Measurements from ENCODE around the gene DBH. TPM values are rescaled to one million over a fixed set of nuclear protein-coding genes. Genes with fewer than 3 reads are reported as not detected.

Gene DBH
- total RNA-seq, 1 donor from 2014 or later: not detected

- Histone ChIP-seq H3K27ac (ENCODE audit: low read depth, low read length) (no peak overlapping the region), H3K4me3 (ENCODE audit: low read length in 3 of 3) (no peak overlapping the region), H3K9ac (ENCODE audit: low read depth in 1 of 3, low read length in 3 of 3) (peak overlapping the region in 1 of 3 donors; percentile 16), H3K27me3 (ENCODE audit: control insufficient read depth in 3 of 3, insufficient read depth in 3 of 3, low read length in 3 of 3) (peaks cover 26 to 40% (median 32%) of the 10 kb centered on the region in 3 donors), H3K9me3 (ENCODE audit: control insufficient read depth in 3 of 3, low read length in 3 of 3) (no peaks in the 10 kb centered on the region), H3K36me3 (ENCODE audit: control insufficient read depth in 3 of 3, insufficient read depth in 3 of 3, low read length in 3 of 3) (no peaks in the 10 kb centered on the region), H3K4me1 (ENCODE audit: control insufficient read depth in 3 of 3, insufficient read depth in 3 of 3, low read length in 3 of 3) (peaks cover 4 to 34% (median 23%) of the 10 kb centered on the region in 3 donors)
These were observed 66.8 kb downstream of the DBH start for GRCh38 chr9:133702798-133703590.

GRCh38 chr9:133703591-133704399, 67.6 kb downstream of the DBH start:
- Histone ChIP-seq H3K4me1 (ENCODE audit: control insufficient read depth in 3 of 3, insufficient read depth in 3 of 3, low read length in 3 of 3) (peaks cover 4 to 37% (median 26%) of the 10 kb centered on the region in 3 donors), H3K27me3 (ENCODE audit: control insufficient read depth in 3 of 3, insufficient read depth in 3 of 3, low read length in 3 of 3) (peaks cover 26 to 40% (median 32%) of the 10 kb centered on the region in 3 donors)

GRCh38 chr9:133704711-133705181, 68.6 kb downstream of the DBH start:
- peaks cover 26 to 40% (median 32%) of the 10 kb centered on the region in 3 donors for H3K27me3 ChIP-seq (ENCODE audit: control insufficient read depth in 3 of 3, insufficient read depth in 3 of 3, low read length in 3 of 3)
- H3K27ac ChIP-seq (ENCODE audit: low read depth, low read length): no peak overlapping the region
- no peaks in the 10 kb centered on the region for H3K9me3 ChIP-seq (ENCODE audit: control insufficient read depth in 3 of 3, low read length in 3 of 3)
- no peak overlapping the region for H3K9ac ChIP-seq (ENCODE audit: low read depth in 1 of 3, low read length in 3 of 3)
- H3K36me3 ChIP-seq (ENCODE audit: control insufficient read depth in 3 of 3, insufficient read depth in 3 of 3, low read length in 3 of 3): no peaks in the 10 kb centered on the region
- H3K4me1 ChIP-seq (ENCODE audit: control insufficient read depth in 3 of 3, insufficient read depth in 3 of 3, low read length in 3 of 3): peaks cover 4 to 37% (median 26%) of the 10 kb centered on the region in 3 donors
- H3K4me3 ChIP-seq (ENCODE audit: low read length in 3 of 3): no peak overlapping the region

More at GRCh38 chr9:133703591-133704399, 67.6 kb downstream of the DBH start:
- Histone ChIP-seq H3K4me3 (ENCODE audit: low read length in 3 of 3) (no peak overlapping the region), H3K9me3 (ENCODE audit: control insufficient read depth in 3 of 3, low read length in 3 of 3) (no peaks in the 10 kb centered on the region), H3K27ac (ENCODE audit: low read depth, low read length) (no peak overlapping the region), H3K36me3 (ENCODE audit: control insufficient read depth in 3 of 3, insufficient read depth in 3 of 3, low read length in 3 of 3) (no peaks in the 10 kb centered on the region), H3K9ac (ENCODE audit: low read depth in 1 of 3, low read length in 3 of 3) (no peak overlapping the region)

GRCh38 chr9:133705576-133705975, 69.4 kb downstream of the DBH start:
- H3K27me3 ChIP-seq (ENCODE audit: control insufficient read depth in 3 of 3, insufficient read depth in 3 of 3, low read length in 3 of 3): peaks cover 26 to 40% (median 28%) of the 10 kb centered on the region in 3 donors
- H3K4me3 ChIP-seq (ENCODE audit: low read length in 3 of 3): no peak overlapping the region
- H3K27ac ChIP-seq (ENCODE audit: low read depth, low read length): no peak overlapping the region
- no peak overlapping the region for H3K9ac ChIP-seq (ENCODE audit: low read depth in 1 of 3, low read length in 3 of 3)
- H3K9me3 ChIP-seq (ENCODE audit: control insufficient read depth in 3 of 3, low read length in 3 of 3): no peaks in the 10 kb centered on the region
- H3K4me1 ChIP-seq (ENCODE audit: control insufficient read depth in 3 of 3, insufficient read depth in 3 of 3, low read length in 3 of 3): peaks cover 4 to 37% (median 26%) of the 10 kb centered on the region in 3 donors
- H3K36me3 ChIP-seq (ENCODE audit: control insufficient read depth in 3 of 3, insufficient read depth in 3 of 3, low read length in 3 of 3): no peaks in the 10 kb centered on the region

GRCh38 chr9:133706307-133707050, 70.3 kb downstream of the DBH start:
- H3K4me3 ChIP-seq (ENCODE audit: low read length in 3 of 3): no peak overlapping the region
- peaks cover 18 to 35% (median 19%) of the 10 kb centered on the region in 3 donors for H3K27me3 ChIP-seq (ENCODE audit: control insufficient read depth in 3 of 3, insufficient read depth in 3 of 3, low read length in 3 of 3)
- H3K27ac ChIP-seq (ENCODE audit: low read depth, low read length): peak overlapping the region; percentile 40
- H3K4me1 ChIP-seq (ENCODE audit: control insufficient read depth in 3 of 3, insufficient read depth in 3 of 3, low read length in 3 of 3): peaks cover 4 to 32% (median 23%) of the 10 kb centered on the region in 3 donors
- H3K9ac ChIP-seq (ENCODE audit: low read depth in 1 of 3, low read length in 3 of 3): no peak overlapping the region
- no peaks in the 10 kb centered on the region for H3K36me3 ChIP-seq (ENCODE audit: control insufficient read depth in 3 of 3, insufficient read depth in 3 of 3, low read length in 3 of 3)
- H3K9me3 ChIP-seq (ENCODE audit: control insufficient read depth in 3 of 3, low read length in 3 of 3): no peaks in the 10 kb centered on the region

GRCh38 chr9:133707065-133707762, 71.1 kb downstream of the DBH start:
- no peaks in the 10 kb centered on the region for H3K9me3 ChIP-seq (ENCODE audit: control insufficient read depth in 3 of 3, low read length in 3 of 3)
- H3K4me1 ChIP-seq (ENCODE audit: control insufficient read depth in 3 of 3, insufficient read depth in 3 of 3, low read length in 3 of 3): peaks cover 4 to 32% (median 18%) of the 10 kb centered on the region in 3 donors
- no peaks in the 10 kb centered on the region for H3K36me3 ChIP-seq (ENCODE audit: control insufficient read depth in 3 of 3, insufficient read depth in 3 of 3, low read length in 3 of 3)
- H3K27me3 ChIP-seq (ENCODE audit: control insufficient read depth in 3 of 3, insufficient read depth in 3 of 3, low read length in 3 of 3): peaks cover 15 to 33% (median 19%) of the 10 kb centered on the region in 3 donors
- peak overlapping the region; percentile 40 for H3K27ac ChIP-seq (ENCODE audit: low read depth, low read length)
- no peak overlapping the region for H3K4me3 ChIP-seq (ENCODE audit: low read length in 3 of 3)
- H3K9ac ChIP-seq (ENCODE audit: low read depth in 1 of 3, low read length in 3 of 3): no peak overlapping the region

GRCh38 chr9:133707763-133708245, 71.6 kb downstream of the DBH start:
- H3K27ac ChIP-seq (ENCODE audit: low read depth, low read length): no peak overlapping the region
- no peak overlapping the region for H3K4me3 ChIP-seq (ENCODE audit: low read length in 3 of 3)
- no peaks in the 10 kb centered on the region for H3K9me3 ChIP-seq (ENCODE audit: control insufficient read depth in 3 of 3, low read length in 3 of 3)
- no peak overlapping the region for H3K9ac ChIP-seq (ENCODE audit: low read depth in 1 of 3, low read length in 3 of 3)
- peaks cover 19 to 33% (median 20%) of the 10 kb centered on the region in 3 donors for H3K27me3 ChIP-seq (ENCODE audit: control insufficient read depth in 3 of 3, insufficient read depth in 3 of 3, low read length in 3 of 3)
- H3K4me1 ChIP-seq (ENCODE audit: control insufficient read depth in 3 of 3, insufficient read depth in 3 of 3, low read length in 3 of 3): peaks cover 4 to 26% (median 16%) of the 10 kb centered on the region in 3 donors
- H3K36me3 ChIP-seq (ENCODE audit: control insufficient read depth in 3 of 3, insufficient read depth in 3 of 3, low read length in 3 of 3): no peaks in the 10 kb centered on the region

- H3K9me3 ChIP-seq (ENCODE audit: control insufficient read depth in 3 of 3, low read length in 3 of 3): no peaks in the 10 kb centered on the region
- peaks cover 19 to 31% (median 19%) of the 10 kb centered on the region in 3 donors for H3K27me3 ChIP-seq (ENCODE audit: control insufficient read depth in 3 of 3, insufficient read depth in 3 of 3, low read length in 3 of 3)
- no peaks in the 10 kb centered on the region for H3K36me3 ChIP-seq (ENCODE audit: control insufficient read depth in 3 of 3, insufficient read depth in 3 of 3, low read length in 3 of 3)
- no peak overlapping the region for H3K9ac ChIP-seq (ENCODE audit: low read depth in 1 of 3, low read length in 3 of 3)
- H3K4me1 ChIP-seq (ENCODE audit: control insufficient read depth in 3 of 3, insufficient read depth in 3 of 3, low read length in 3 of 3): peaks cover 4 to 24% (median 13%) of the 10 kb centered on the region in 3 donors
- no peak overlapping the region for H3K4me3 ChIP-seq (ENCODE audit: low read length in 3 of 3)
- H3K27ac ChIP-seq (ENCODE audit: low read depth, low read length): no peak overlapping the region
These were observed 72.3 kb downstream of the DBH start for GRCh38 chr9:133708246-133709014.
